ENCODE measurements around the gene CTSA. TPM values are rescaled to one million over a fixed set of nuclear protein-coding genes. Genes with fewer than 3 reads are reported as not detected.

CTSA gene
- total and polyA plus RNA-seq, 9 of the 15 experiments (the other 6 are each of a cell fraction or from before 2014, with no cell fraction given) = 8.8 to 61.7 (median 28.3) TPM

DNA sequence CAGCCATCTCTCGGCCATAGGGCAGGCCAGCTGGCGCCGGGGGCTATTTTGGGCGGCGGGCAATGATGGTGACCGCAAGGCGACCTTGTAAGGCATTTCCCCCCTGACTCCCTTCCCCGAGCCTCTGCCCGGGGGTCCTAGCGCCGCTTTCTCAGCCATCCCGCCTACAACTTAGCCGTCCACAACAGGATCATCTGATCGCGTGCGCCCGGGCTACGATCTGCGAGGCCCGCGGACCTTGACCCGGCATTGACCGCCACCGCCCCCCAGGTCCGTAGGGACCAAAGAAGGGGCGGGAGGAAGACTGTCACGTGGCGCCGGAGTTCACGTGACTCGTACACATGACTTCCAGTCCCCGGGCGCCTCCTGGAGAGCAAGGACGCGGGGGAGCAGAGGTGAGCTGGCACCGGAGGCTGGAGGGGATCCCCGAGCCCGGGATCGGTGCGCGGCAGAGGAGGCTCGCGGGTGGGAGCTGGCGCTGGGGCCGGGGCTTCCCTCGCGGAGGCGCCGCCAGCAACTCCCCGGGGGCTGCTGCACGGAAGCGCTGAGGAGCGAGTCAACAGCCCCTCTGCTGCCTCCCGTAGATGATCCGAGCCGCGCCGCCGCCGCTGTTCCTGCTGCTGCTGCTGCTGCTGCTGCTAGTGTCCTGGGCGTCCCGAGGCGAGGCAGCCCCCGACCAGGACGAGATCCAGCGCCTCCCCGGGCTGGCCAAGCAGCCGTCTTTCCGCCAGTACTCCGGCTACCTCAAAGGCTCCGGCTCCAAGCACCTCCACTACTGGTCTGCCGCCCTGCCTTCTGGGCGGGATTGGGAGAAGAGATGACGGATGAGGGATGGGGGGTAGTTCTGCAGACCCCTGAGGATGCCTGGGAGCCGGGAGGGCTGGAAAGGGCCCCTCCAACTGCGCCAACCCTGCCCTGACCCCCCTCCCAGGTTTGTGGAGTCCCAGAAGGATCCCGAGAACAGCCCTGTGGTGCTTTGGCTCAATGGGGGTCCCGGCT is at the start of gene CTSA, which contains the start of gene NEURL2 (continued):
- TF ChIP-seq COPS2 (conservative IDR thresholded peaks at IDR 0.05) (no peak), ZHX1 (conservative IDR thresholded peaks at IDR 0.05; ENCODE audit: low read length) (peak; percentile 41; the same call in 1 of the 2 replicates), GABPB2 (CRISPR knock-in tag; conservative IDR thresholded peaks at IDR 0.05) (no peak), NFIC (IDR thresholded peaks at IDR 0.05) (peak; percentile 13; the same call in 1 of the 2 replicates), MYC (IDR thresholded peaks at IDR 0.05; ENCODE audit: low read depth, low read length) (peak; percentile 84), MYC (CRISPR knock-in tag; IDR thresholded peaks at IDR 0.05; ENCODE audit: borderline replicate concordance, low read depth) (peak; percentile 78; the same call in 1 of the 2 replicates), FIP1L1 (IDR thresholded peaks at IDR 0.05; ENCODE audit: low read depth, low read length, poor library complexity, severe bottlenecking) (peak; percentile 67), EGR1 (conservative IDR thresholded peaks at IDR 0.05) (peak; percentile 67), HDAC6 (IDR thresholded peaks at IDR 0.05; ENCODE audit: low read depth, low read length) (no peak)
- TF ChIP-seq, protein P1, sequence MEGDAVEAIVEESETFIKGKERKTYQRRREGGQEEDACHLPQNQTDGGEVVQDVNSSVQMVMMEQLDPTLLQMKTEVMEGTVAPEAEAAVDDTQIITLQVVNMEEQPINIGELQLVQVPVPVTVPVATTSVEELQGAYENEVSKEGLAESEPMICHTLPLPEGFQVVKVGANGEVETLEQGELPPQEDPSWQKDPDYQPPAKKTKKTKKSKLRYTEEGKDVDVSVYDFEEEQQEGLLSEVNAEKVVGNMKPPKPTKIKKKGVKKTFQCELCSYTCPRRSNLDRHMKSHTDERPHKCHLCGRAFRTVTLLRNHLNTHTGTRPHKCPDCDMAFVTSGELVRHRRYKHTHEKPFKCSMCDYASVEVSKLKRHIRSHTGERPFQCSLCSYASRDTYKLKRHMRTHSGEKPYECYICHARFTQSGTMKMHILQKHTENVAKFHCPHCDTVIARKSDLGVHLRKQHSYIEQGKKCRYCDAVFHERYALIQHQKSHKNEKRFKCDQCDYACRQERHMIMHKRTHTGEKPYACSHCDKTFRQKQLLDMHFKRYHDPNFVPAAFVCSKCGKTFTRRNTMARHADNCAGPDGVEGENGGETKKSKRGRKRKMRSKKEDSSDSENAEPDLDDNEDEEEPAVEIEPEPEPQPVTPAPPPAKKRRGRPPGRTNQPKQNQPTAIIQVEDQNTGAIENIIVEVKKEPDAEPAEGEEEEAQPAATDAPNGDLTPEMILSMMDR (IDR thresholded peaks at IDR 0.05 in 2 of 3, conservative IDR thresholded peaks at IDR 0.05 in 1 of 3; ENCODE audit: insufficient read depth in 2 of 3, low read depth in 1 of 3, low read length in 3 of 3) = peak in 2 of 3 experiments; percentile 30 to 39; a peak in 3 of 6 replicates
- TF ChIP-seq, protein P2, sequence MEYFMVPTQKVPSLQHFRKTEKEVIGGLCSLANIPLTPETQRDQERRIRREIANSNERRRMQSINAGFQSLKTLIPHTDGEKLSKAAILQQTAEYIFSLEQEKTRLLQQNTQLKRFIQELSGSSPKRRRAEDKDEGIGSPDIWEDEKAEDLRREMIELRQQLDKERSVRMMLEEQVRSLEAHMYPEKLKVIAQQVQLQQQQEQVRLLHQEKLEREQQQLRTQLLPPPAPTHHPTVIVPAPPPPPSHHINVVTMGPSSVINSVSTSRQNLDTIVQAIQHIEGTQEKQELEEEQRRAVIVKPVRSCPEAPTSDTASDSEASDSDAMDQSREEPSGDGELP (CRISPR knock-in tag; IDR thresholded peaks at IDR 0.05; ENCODE audit: borderline replicate concordance) = peak; percentile 89
- TF ChIP-seq, protein P3, sequence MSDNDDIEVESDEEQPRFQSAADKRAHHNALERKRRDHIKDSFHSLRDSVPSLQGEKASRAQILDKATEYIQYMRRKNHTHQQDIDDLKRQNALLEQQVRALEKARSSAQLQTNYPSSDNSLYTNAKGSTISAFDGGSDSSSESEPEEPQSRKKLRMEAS (CRISPR knock-in tag; IDR thresholded peaks at IDR 0.05) = peak; percentile 91

Data from K562 (cell line).